GM19372 (cell line): ENCODE measurements around the gene UGT1A5.

Experiments used
- ATAC-seq: cut with Tn5 transposase; IDR thresholded peaks from one replicate; pipeline ENCODE4 v1.9.1; 2021; ENCODE audit warnings: mild to moderate bottlenecking, low read depth, moderate library complexity; ENCODE audit not compliant: unreplicated experiment

UGT1A5 gene

GRCh38 chr2:233803292-233803911, 90.7 kb downstream of the UGT1A5 start:
- no peak for ATAC-seq

- ATAC-seq = no peak
Measured at GRCh38 chr2:233803994-233804393, 91.3 kb downstream of the UGT1A5 start.

DNA sequence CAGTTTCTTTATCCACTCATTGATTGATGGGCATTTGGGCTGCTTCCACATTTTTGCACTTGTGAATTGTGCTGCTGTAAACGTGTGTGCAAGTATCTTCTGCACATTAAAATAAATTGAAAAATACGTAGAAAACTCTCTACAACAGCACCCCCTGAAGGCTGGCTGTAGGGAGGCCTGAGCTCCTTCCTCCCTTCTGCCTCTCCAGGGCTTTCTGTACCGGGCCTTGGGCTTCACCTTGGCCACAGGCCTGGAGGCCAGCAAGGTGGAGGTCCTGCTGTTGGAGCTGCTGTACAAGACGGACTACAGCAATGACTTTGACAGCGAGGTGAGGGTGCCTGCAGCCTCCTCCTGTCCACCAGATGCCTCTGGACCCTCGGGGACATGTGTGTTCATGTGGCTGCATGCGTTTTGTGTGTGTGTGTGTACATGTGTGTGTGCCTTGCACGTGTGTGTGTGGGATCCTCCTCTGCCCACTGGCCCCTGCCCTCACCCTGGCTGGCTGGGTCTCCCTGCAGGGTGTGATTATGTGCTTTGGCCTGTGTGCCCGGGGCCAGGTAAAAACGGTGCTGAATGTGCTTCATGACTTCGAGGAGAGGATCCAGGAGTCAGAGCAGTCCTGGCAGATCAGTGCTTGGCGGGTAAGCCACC, 94.6 kb downstream of the UGT1A5 start:
- ATAC-seq = no peak

DNA sequence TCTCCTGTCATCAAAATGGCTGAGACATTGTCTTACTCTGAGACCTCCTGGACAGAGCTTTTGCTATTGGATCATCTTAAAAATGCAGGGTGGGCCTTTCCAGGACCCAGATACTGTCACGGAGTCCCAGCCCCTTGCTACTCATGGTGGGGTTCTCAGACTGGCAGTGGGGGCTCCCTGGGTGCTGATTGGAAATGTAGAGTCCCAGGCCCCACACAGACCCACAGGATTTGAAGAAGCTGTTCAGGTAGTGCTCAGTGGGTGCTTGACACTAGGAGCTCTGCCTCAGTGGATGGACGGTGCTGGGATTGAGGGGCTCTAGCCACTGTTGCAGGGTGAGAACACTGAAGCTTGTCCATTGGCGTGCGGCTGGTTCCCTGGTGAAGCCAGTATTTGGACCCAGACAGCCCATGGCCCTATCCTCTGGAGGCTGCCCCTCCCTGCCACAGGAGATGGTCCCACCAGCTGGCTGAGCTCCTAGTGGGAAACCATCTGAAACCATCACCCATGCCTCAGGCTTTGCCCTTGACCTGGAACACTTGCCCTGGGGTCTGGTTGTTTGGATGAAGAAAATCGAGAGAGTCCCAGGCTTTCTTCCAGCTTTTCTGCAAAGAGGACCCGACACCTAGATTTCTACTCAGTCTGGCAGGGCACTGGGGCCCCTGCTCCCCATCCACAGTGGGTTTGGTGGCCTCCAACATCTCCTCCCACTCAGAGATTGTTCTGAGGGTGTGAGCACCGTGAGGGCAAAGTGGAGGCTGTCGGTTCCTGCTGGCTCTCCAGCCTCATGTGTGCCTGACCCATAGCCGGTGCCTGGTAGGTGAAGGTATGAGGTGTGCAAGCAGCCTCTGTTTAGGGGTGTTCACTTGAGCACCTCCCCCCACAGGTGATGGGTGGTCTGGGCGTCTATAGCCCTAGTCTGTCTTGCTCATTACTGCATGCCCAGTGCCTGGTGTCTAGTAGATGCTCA, 95.5 kb downstream of the UGT1A5 start:
- no peak for ATAC-seq

- ATAC-seq = no peak
Measured at GRCh38 chr2:233810385-233810784, 97.7 kb downstream of the UGT1A5 start.

DNA sequence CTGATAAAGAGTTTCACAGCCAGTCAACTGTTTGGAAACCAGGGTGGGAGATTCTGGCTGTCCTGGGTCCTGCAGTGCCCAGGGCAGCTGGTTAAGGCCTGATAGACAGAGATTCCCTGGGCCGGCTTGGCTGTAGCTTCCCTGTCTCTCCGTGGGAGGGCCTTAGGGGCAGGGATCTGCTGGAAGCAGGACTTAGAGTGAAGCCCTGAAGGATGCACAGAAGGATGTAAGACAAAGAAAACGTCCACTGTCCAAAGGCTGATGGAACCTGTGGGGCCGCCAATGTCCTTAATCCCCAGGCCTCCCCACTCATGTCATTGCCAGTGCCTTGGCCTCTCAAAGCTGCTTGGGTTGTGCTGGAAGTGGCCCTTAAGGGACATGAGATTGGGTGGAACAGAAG, 98.4 kb downstream of the UGT1A5 start:
- no peak for ATAC-seq

GRCh38 chr2:233811732-233812131, 99.0 kb downstream of the UGT1A5 start:
- no peak for ATAC-seq

- no peak for ATAC-seq
Measured at GRCh38 chr2:233813236-233814055, 100.7 kb downstream of the UGT1A5 start.

DNA sequence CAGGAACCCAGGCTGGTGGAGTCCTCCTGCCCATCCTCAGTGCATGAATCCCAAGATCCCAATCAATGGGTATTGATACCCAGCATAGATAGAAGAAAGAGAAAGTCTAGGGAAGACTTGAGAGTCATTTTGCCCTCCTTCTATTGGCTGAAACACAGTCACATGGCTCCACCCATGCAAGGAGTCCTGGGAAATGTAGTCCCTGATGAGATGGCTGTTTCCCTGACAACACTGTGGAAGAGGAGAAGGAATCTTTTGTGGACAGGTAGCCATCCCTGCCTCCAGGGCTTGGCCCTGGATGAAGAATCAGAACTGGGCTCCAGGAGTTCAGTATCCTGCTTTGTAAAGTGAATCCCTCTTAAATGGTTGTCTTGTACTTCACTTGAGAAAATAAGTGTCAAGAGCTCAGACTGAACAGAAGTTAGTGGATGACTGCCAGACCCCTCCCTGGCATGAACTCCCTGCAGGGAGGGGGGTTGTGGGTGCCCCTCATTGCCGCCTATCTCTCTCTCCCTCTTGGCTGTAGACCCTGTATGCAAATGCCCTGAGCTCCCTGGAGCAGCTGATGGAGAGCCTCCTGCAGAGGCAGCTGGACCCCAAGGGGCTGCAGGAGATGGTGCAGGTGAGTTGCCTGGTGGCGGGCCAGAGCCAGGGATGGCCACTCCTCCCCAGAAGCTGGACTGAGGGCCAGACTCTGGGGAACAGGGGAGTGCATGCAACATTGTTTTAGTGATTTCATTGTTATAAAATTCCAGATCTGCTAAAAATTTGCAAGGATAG, 101.5 kb downstream of the UGT1A5 start:
- ATAC-seq = no peak

DNA sequence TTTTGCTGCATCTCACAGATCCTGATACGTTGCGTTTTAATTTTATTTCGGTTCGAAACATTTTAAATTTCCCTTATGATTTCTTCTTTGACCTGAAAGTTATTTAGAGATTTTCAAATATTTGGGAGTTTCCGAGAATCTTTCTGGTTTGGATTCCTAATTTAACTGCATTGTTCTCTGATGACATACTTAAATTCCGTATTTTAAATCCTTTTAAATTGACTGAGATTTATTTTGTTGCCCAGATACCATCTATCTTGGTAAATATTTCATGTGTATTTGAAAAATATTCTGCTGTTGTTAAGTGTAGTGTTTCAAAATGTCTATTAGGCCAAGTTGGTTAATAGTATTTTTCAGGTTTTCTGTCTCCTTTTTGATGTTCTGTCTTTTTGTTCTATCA, 103.2 kb downstream of the UGT1A5 start:
- ATAC-seq = no peak

DNA sequence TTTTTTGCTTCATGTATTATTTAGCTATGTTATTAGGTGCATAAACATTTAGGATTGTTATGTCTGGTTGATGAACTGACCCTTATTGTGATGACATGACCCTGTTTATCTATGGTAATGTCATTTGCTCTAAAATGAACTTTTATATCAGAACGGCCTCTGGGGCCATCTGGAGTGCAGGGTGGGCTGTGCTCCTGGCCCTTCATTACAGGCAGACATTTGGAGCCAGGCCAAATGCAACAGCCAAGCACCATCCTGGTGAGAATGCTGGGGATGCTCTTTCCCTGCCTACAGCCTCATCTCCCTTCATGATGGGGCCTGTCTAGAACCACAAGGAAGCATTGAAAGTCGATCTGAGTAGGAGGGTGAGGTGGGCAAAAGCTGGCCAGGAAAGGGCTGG, 103.6 kb downstream of the UGT1A5 start:
- no peak for ATAC-seq

DNA sequence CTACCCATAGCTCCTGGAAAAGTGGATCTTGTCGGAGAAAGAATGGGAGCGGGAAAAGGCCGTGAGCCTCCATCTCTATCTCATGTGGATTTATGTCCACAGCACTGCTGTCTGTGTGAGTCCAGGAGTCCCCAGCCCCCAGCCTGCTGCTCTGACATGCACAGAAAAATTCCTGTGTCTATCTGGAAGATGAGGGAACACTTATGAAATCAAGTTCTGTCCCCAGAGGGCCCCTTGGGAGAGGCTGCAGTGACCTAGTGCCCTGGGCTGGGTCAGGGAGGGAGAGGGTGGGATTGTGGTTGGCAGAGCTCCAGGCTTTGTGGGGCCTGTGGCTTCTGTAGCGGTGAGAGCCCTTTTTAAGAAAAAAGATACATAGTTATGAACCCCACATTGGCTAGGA, 104.1 kb downstream of the UGT1A5 start:
- no peak for ATAC-seq

- ATAC-seq = no peak
Measured at GRCh38 chr2:233817361-233817911, 104.7 kb downstream of the UGT1A5 start.

DNA sequence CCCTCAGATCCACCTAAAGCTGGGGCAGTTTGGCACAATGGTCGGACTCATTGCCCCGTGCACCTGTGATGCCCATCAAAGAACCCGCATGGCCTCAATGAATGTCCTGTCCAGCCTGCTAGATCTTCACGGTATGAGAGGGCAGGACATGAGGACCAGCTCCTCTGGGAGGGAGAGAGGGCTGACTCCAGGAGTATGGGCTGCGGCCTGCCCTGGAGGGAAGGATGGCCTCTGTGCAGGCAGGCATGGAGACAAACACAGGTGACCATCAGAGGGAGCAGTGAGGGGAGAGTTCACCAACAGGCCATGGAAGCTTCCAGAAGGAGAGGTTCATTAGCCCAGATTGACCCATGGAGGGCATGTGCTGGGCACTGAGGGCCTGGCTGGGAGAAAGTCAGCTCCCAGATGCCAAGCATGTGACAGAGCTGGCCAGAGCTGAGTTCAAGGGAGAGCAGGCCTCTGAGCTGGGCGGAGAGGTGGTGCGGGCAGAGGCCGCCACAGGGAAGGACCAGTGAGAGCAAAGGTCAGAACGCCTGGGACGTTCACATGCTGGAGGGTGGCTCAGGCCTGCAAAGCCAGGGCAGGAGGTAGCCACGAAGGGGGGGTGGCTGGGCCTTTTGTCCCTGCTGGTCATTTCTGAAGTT, 105.4 kb downstream of the UGT1A5 start:
- ATAC-seq = no peak

GRCh38 chr2:233818639-233819621, 106.2 kb downstream of the UGT1A5 start:
- no peak for ATAC-seq

GRCh38 chr2:233819884-233820773, 107.4 kb downstream of the UGT1A5 start:
- ATAC-seq = no peak

- ATAC-seq = no peak
Measured at GRCh38 chr2:233820774-233821105, 108.0 kb downstream of the UGT1A5 start.
